ENCODE results near the gene TGIF2. TPM values are rescaled to one million over a fixed set of nuclear protein-coding genes. Genes with fewer than 3 reads are reported as not detected.
A peak's percentile ranks its signal among the peaks of the same experiment; 100 is the strongest.

TGIF2 gene
- total and polyA plus RNA-seq, 2 of the 13 experiments (the other 11 are each of a cell fraction or from before 2014, with no cell fraction given): 41.3 to 53.9 TPM

- TF ChIP-seq ZNF576 (CRISPR knock-in tag; IDR thresholded peaks at IDR 0.05) (peak; percentile 62; the same call in 1 of the 2 replicates), EP300 (IDR thresholded peaks at IDR 0.05; ENCODE audit: low read depth in 2 of 2, low read length in 2 of 2) (peak; percentile 59 to 80), EP300 (CRISPR knock-in tag; IDR thresholded peaks at IDR 0.05; ENCODE audit: borderline replicate concordance) (peak; percentile 58; the same call in 1 of the 2 replicates), ZNF580 (CRISPR knock-in tag; IDR thresholded peaks at IDR 0.05; ENCODE audit: borderline replicate concordance, low read depth) (peak; percentile 100), POGZ (CRISPR knock-in tag; IDR thresholded peaks at IDR 0.05) (peak; percentile 99), SYNCRIP (IDR thresholded peaks at IDR 0.05; ENCODE audit: insufficient read depth, low read depth, low read length) (no peak), GLMP (CRISPR knock-in tag; IDR thresholded peaks at IDR 0.05; ENCODE audit: borderline replicate concordance) (no peak), HOXA3 (CRISPR knock-in tag; IDR thresholded peaks at IDR 0.05) (peak; percentile 99), NBN (conservative IDR thresholded peaks at IDR 0.05) (no peak), SAP130 (CRISPR knock-in tag; IDR thresholded peaks at IDR 0.05; ENCODE audit: low read depth) (peak; percentile 98), ZNF207 (IDR thresholded peaks at IDR 0.05; ENCODE audit: borderline replicate concordance) (no peak), TAF1 (CRISPR knock-in tag; IDR thresholded peaks at IDR 0.05) (peak; percentile 92), ZNF7 (CRISPR knock-in tag; IDR thresholded peaks at IDR 0.05) (peak; percentile 54; the same call in 1 of the 2 replicates), ZSCAN30 (CRISPR knock-in tag; IDR thresholded peaks at IDR 0.05) (no peak), CENPX (CRISPR knock-in tag; IDR thresholded peaks at IDR 0.05) (no peak), JARID2 (CRISPR knock-in tag; IDR thresholded peaks at IDR 0.05; ENCODE audit: insufficient replicate concordance) (no peak), MAFK (conservative IDR thresholded peaks at IDR 0.05 in 1 of 2, IDR thresholded peaks at IDR 0.05 in 1 of 2; ENCODE audit: low read length in 2 of 2) (peak; percentile 34 to 50; a peak in 3 of 4 replicates), HNRNPK (IDR thresholded peaks at IDR 0.05; ENCODE audit: low read depth, low read length, poor library complexity, severe bottlenecking) (peak; percentile 91), SNAPC5 (CRISPR knock-in tag; IDR thresholded peaks at IDR 0.05; ENCODE audit: borderline replicate concordance) (peak; percentile 58; the same call in 1 of the 2 replicates), KLF16 (CRISPR knock-in tag; IDR thresholded peaks at IDR 0.05) (peak in 1 of 2 experiments; percentile 99; a peak in 2 of 4 replicates), ISL2 (CRISPR knock-in tag; IDR thresholded peaks at IDR 0.05) (peak; percentile 95), CBX1 (IDR thresholded peaks at IDR 0.05; ENCODE audit: low read depth) (peak; percentile 100), MLLT10 (CRISPR knock-in tag; IDR thresholded peaks at IDR 0.05) (no peak), ZNF3 (CRISPR knock-in tag; IDR thresholded peaks at IDR 0.05) (no peak), ZNF143 (CRISPR knock-in tag; IDR thresholded peaks at IDR 0.05) (peak; percentile 21), ZNF317 (CRISPR knock-in tag; IDR thresholded peaks at IDR 0.05) (peak; percentile 89), KLF11 (CRISPR knock-in tag; IDR thresholded peaks at IDR 0.05) (peak; percentile 96), HINFP (CRISPR knock-in tag; IDR thresholded peaks at IDR 0.05; ENCODE audit: low read depth) (peak; percentile 89)
Observed at GRCh38 chr20:36605399-36606157, 32.2 kb downstream of the TGIF2 start, which contains the start of gene RAB5IF (continued).
